Upper lobe of left lung (tissue), 6 donors: ENCODE measurements around the gene SETBP1. TPM values are rescaled to one million over a fixed set of nuclear protein-coding genes. Genes with fewer than 3 reads are reported as not detected.

ENCODE experiments used
- ATAC-seq, 2 donors: fragments of 200-7000 bp; cut with Tn5 transposase; one replicate each; pipeline ENCODE4 v1.9.1; 2022; ENCODE audit warnings: mild to moderate bottlenecking in 2 of 2, moderate library complexity in 2 of 2; ENCODE audit not compliant: low FRiP score in 2 of 2
- DNase-seq, 2 donors: peaks; one replicate each; pipeline ENCODE4 v3.0.0-alpha.2; 2019 to 2020
- H3K27ac ChIP-seq, 4 donors: fragments of 200-600 bp; sonication (generic); one replicate each; pipeline ENCODE4 v1.5.1; 2016 to 2019
- H3K27me3 ChIP-seq, 4 donors: fragments of 200-600 bp; sonication (generic); one replicate each; pipeline ENCODE4 v1.5.1; 2017 to 2019
- H3K36me3 ChIP-seq, 4 donors: fragments of 200-600 bp; sonication (generic); one replicate each; pipeline ENCODE4 v1.5.1; 2016 to 2019
- H3K4me1 ChIP-seq, 4 donors: fragments of 200-600 bp; sonication (generic); one replicate each; pipeline ENCODE4 v1.5.1; 2018 to 2019
- H3K4me3 ChIP-seq, 4 donors: fragments of 200-600 bp; sonication (generic); one replicate each; pipeline ENCODE4 v1.5.1; 2017 to 2019; ENCODE audit warnings: mild to moderate bottlenecking in 2 of 4, moderate library complexity in 1 of 4
- H3K9me3 ChIP-seq, 4 donors: fragments of 200-600 bp; sonication (generic); one replicate each; pipeline ENCODE4 v1.5.1; 2018 to 2019
- EP300 ChIP-seq, 4 donors: sonication (generic); formaldehyde crosslinking; IDR thresholded peaks; one replicate each; pipeline ENCODE4 v1.5.1; 2017; ENCODE audit warnings: antibody characterized with exemption in 4 of 4, control low read depth in 2 of 4
- POLR2A ChIP-seq, 4 donors: fragments of 450-650 bp; IDR thresholded peaks; one replicate each; pipeline ENCODE4 v1.5.1; 2016 to 2017; ENCODE audit warnings: antibody characterized with exemption in 4 of 4, mild to moderate bottlenecking in 2 of 4
- POLR2AphosphoS5 ChIP-seq, 2 donors: sonication (generic); formaldehyde crosslinking; IDR thresholded peaks; one replicate each; pipeline ENCODE4 v1.5.1; 2017; ENCODE audit warnings: antibody characterized with exemption in 2 of 2
- WGBS, 2 donors: methylation state at CpG; one replicate each; pipeline ENCODE4 v1.1.5; 2017 to 2018; 5-methylcytosine and 5-hydroxymethylcytosine counted together
- total RNA-seq, 6 donors: library from RNA; depleted of rRNA in 4 of 6; stranded (reverse); fragments of >200 nt in 4 of 6; gene quantifications; one replicate each; pipeline versions ENCODE4 v1.1.0 to v1.2.1, GENCODE V29; 2016 to 2021
- TF ChIP-seq, protein P1 (sequence below), 6 experiments: fragments of 450-650 bp in 4 of 6; fragments of 200-600 bp in 2 of 6; sonication (generic) in 2 of 6; IDR thresholded peaks; one replicate each; pipeline ENCODE4 v1.5.1; 2016 to 2019; ENCODE audit warnings: antibody characterized with exemption in 6 of 6
- donor health status: DM: no; HTN: no; CAD: no; lungs with moderate emphysema.
- donor health status: DM: no; HTN: yes; CAD: no; lungs with severe emphysema.

The SETBP1 gene
- total RNA-seq, 6 donors from 2014 or later: 11.7 to 38.8 (median 16.6) TPM

- no peaks in the 10 kb centered on the region for H3K9me3 ChIP-seq
These were observed 365.5 kb downstream of the SETBP1 start for GRCh38 chr18:45046228-45046627.

GRCh38 chr18:45046961-45047360, 366.3 kb downstream of the SETBP1 start:
- DNase-seq (no peak), ATAC-seq (no peak)
- TF ChIP-seq EP300 (IDR thresholded peaks at IDR 0.05) (no peak), POLR2AphosphoS5 (IDR thresholded peaks at IDR 0.05) (no peak), POLR2A (IDR thresholded peaks at IDR 0.05) (no peak)
- TF ChIP-seq, protein P1, sequence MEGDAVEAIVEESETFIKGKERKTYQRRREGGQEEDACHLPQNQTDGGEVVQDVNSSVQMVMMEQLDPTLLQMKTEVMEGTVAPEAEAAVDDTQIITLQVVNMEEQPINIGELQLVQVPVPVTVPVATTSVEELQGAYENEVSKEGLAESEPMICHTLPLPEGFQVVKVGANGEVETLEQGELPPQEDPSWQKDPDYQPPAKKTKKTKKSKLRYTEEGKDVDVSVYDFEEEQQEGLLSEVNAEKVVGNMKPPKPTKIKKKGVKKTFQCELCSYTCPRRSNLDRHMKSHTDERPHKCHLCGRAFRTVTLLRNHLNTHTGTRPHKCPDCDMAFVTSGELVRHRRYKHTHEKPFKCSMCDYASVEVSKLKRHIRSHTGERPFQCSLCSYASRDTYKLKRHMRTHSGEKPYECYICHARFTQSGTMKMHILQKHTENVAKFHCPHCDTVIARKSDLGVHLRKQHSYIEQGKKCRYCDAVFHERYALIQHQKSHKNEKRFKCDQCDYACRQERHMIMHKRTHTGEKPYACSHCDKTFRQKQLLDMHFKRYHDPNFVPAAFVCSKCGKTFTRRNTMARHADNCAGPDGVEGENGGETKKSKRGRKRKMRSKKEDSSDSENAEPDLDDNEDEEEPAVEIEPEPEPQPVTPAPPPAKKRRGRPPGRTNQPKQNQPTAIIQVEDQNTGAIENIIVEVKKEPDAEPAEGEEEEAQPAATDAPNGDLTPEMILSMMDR (IDR thresholded peaks at IDR 0.05): no peak
- 91 to 93% methylated on average over 6 of the region's 6 CpGs for WGBS, 2 donors
- H3K27me3 ChIP-seq: no peaks in the 10 kb centered on the region
- H3K27ac ChIP-seq: no peak overlapping the region
- no peaks in the 10 kb centered on the region for H3K4me1 ChIP-seq
- no peaks in the 10 kb centered on the region for H3K9me3 ChIP-seq
- no peak overlapping the region for H3K4me3 ChIP-seq
- H3K36me3 ChIP-seq: no peaks in the 10 kb centered on the region

More at GRCh38 chr18:45046228-45046627, 365.5 kb downstream of the SETBP1 start:
- Histone ChIP-seq H3K4me3 (no peak overlapping the region), H3K27ac (no peak overlapping the region), H3K27me3 (no peaks in the 10 kb centered on the region), H3K36me3 (no peaks in the 10 kb centered on the region), H3K4me1 (no peaks in the 10 kb centered on the region)
- WGBS, 2 donors: 74 to 78% methylated on average over 3 of the region's 3 CpGs
- ATAC-seq: no peak
- no peak for DNase-seq
- no peak for TF ChIP-seq POLR2A (IDR thresholded peaks at IDR 0.05)
- TF ChIP-seq, protein P1 (IDR thresholded peaks at IDR 0.05): no peak

- no peak overlapping the region for H3K27ac ChIP-seq
- WGBS, 2 donors: 84 to 87% methylated on average over 4 of the region's 4 CpGs
- H3K9me3 ChIP-seq: no peaks in the 10 kb centered on the region
- no peak overlapping the region for H3K4me3 ChIP-seq
- DNase-seq (no peak), ATAC-seq (no peak)
- TF ChIP-seq, protein P1 (IDR thresholded peaks at IDR 0.05): no peak
- TF ChIP-seq POLR2AphosphoS5 (IDR thresholded peaks at IDR 0.05) (no peak), POLR2A (IDR thresholded peaks at IDR 0.05) (no peak), EP300 (IDR thresholded peaks at IDR 0.05) (no peak)
- H3K36me3 ChIP-seq: no peaks in the 10 kb centered on the region
- H3K4me1 ChIP-seq: no peaks in the 10 kb centered on the region
- no peaks in the 10 kb centered on the region for H3K27me3 ChIP-seq
These were observed 369.1 kb downstream of the SETBP1 start for GRCh38 chr18:45049578-45050319.

- ATAC-seq (no peak), DNase-seq (no peak)
- H3K4me3 ChIP-seq: no peak overlapping the region
- H3K27me3 ChIP-seq: no peaks in the 10 kb centered on the region
- no peak for TF ChIP-seq POLR2A (IDR thresholded peaks at IDR 0.05)
- TF ChIP-seq, protein P1 (IDR thresholded peaks at IDR 0.05): no peak
- no peak for TF ChIP-seq POLR2AphosphoS5 (IDR thresholded peaks at IDR 0.05)
- no peak for TF ChIP-seq EP300 (IDR thresholded peaks at IDR 0.05)
- WGBS, 2 donors: 55 to 64% methylated on average over 3 of the region's 3 CpGs
- no peaks in the 10 kb centered on the region for H3K9me3 ChIP-seq
- H3K4me1 ChIP-seq: no peaks in the 10 kb centered on the region
- no peak overlapping the region for H3K27ac ChIP-seq
- H3K36me3 ChIP-seq: no peaks in the 10 kb centered on the region
These were observed 370.3 kb downstream of the SETBP1 start for GRCh38 chr18:45050712-45051601.
